Activated CD4-positive, alpha-beta T cell treated with anti-CD3 and anti-CD28 coated beads for 24 hours (primary cell): ENCODE data around the gene FBXO41.

Experiments used
- DNase-seq, 2 donors: peaks; one replicate each; pipeline ENCODE4 v3.0.0-alpha.2; 2020; ENCODE audit warnings: low read depth in 2 of 2

The FBXO41 gene

DNA sequence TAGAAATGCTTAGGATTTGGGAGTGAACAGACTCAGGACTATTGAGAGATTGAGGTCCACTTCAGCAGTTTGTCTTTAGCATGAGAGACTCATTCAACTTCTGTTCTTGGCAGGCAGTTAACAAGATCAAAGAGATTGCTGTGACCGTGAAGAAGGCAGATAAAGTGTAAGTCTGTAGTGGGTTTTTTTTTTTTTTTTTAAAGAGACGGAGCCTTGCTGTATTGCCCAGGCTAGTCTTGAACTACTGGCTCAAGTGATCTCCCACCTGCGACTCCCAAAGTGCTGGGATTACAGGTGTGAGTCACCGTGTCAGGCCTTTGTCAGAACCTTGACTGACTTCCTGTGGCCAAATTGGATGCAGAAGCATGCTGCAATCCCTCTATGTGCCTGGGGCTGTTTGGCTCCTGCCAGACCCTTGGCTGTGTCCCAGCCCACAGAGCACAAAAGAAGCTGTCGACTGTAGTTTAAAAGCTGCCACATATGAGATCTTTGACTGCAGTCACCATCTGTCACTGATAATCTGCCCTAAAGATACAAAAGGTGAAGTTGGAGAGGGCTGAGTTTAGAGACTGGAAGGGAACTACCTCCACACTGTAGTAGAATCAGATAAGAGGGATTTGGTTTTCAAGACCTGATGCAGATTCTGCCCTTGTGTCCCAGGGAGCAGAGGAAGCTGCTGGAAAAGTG is 40.3 kb downstream of the FBXO41 start:
- no peak for DNase-seq

GRCh38 chr2:73239776-73240175 is 44.5 kb downstream of the FBXO41 start:
- DNase-seq = no peak

- DNase-seq = no peak
Observed at GRCh38 chr2:73238976-73239375, 45.3 kb downstream of the FBXO41 start.

- DNase-seq = no peak
Observed at GRCh38 chr2:73238149-73238548, 46.1 kb downstream of the FBXO41 start.

DNA sequence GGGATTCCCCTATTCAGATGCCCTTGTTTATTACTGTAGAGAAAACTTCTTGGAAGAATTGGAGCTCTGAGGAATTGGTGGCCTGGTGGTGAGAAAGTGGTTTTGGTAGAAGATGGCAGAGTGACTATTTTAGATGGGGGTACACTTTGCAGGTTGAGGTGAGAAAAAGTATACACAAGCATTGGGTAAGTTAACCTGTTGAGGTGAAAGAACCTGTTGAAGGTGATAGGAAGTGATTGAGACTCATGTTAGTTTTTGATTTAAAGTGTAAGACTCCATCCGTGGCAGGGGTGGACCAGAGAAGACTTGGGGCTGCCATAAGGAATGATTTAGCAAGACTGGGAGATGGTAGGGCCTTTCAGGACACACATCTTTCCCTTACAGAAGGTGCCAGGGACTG is 47.1 kb downstream of the FBXO41 start:
- no peak for DNase-seq

DNA sequence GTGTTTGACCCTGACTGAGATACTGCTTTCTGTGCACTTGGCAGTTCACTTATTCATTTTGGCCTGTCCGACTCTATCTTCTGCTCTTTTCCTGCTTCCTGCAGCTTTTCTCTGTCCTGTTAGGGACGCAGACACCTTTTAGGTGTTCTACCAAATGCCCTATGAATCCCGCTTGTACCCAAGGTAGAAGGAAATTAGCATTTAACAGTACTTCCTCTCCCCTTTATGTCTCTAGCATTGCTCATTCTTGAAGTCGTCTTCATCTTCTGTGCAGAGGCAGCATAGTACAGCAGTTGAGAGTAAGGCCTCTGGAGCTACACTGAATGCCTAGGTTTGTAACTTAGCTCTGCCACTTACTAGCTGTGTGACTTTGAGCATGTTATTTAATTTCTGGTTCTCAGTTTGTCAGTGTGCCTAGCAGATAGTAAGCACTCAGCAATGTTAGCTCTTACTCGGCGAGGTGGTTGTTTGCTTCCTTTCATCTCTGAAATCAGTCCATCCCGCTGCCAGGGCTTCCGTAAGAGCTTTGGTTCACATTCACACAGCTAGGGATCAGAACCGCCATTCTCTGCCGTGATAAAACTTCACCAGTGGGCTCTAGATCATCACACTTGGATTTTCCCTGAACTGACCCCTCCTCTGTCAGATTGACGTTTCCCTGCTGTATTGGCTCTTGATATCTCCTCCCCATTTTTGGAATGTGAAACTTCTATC is 48.8 kb downstream of the FBXO41 start:
- DNase-seq = no peak

DNA sequence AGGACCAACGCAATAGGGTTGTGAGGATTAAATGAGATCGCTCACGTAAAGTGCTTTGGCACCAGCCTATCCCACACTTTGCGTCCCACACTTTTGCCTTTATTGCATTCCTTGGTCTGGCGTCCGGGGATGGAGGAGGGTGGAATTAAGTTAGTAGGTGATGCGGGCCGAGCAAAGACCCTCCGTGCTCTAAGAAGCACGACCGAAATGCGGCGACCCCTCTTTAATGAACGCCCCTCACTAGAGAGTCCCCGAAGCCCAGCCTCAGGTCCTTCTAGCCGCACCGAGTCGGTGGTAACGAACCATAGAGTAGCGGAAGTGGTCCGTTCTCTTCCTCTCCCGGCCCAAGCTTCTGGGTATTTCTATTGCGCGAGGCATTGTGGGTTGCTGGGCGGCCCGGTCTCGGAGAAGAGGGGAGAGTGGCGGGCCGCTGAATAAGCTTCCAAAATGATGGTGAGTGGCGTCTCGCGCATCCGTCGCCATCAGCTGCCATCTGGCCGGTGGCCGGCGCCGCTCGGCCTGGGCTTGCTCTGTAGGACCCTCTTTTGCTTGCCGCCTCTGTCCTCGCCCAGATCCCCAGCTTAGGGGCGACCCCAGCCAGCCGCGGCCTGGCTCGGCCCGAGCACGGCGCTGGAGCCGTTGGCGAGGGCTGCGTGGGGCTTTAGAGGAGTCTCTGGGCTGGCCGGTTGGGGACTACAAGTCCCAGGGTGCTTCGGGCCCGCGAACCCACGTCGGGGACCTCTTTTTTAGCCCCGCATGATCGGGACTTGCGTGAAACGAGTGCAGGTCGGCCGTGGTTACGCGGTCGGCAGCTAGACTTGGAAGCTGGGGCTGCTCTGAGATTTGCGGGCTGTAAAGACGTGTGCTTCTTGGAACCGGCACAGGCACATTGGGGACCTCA is 50.1 kb downstream of the FBXO41 start, which contains the start of gene CCT7:
Gene CCT7, plus strand, starts transcription at position 377 of the 901 bp plus-strand sequence. Its CDS starts 71 bp downstream, at position 448.
- DNase-seq = peak; percentile 66 to 74

DNA sequence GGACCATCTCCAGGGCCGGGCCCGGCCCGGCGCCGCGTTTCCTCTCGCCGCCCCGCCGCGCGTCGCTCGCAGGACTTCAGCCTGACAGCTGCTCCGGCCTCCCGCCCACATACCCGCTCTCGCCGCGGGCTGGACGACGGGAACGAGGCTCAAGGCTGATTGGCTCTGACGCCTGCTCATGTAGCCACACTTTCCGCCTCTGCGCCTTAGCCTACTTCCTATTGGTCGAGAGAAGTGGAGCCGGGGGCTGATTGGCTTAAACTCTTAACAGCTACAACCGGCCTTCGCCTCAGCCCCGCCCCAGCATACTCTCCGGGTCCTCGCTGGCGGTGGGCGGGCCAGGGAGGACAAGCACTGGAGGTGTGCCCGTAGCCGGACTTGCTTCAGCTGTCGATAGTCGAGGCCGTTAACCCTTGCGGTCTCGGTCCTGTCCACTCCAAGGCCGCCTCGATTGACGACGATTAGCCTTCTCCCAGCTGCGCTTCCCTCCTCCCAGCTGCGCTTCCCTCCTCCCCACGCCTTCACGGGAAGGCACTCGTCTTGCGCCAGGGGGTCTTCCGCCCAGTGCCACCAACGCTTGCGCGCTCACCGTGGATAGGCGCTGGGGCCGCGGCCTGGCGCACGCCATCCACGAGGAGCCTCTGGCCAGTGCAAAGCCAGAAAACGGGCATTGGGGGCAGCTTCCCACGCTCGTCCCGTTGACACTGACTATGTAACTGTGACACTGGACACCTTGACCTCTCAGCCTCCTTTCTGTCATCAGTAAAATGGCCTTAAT is 50.9 kb downstream of the FBXO41 start, which contains the start of gene PRADC1:
Gene PRADC1, minus strand, starts transcription at position 86 of the 778 bp plus-strand sequence. Its CDS starts 79 bp downstream, at position 7.
- DNase-seq = peak; percentile 85

GRCh38 chr2:73232403-73233153 is 51.7 kb downstream of the FBXO41 start:
- DNase-seq = no peak

DNA sequence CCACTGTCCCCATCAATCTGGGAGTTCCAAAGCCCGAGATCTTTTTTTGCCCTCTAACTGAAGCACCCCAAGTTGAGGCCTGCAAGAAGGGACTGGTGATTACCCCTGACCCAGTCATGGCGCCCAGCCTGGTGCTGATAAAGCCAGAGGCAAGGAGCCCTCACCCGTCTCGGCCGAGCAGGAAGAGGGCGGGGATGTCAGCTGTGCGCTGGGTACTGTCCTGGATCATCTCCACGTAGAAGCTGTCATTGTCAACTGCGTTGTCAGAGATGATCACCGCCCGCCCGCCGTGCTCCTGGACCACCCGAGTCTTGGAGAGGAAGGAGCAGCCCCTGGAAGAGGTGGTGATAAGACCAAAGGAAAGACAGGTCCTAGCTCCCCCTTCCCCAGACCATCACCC is 55.6 kb downstream of the FBXO41 start:
- no peak for DNase-seq

GRCh38 chr2:73227086-73227485 is 57.2 kb downstream of the FBXO41 start:
- DNase-seq = no peak

DNA sequence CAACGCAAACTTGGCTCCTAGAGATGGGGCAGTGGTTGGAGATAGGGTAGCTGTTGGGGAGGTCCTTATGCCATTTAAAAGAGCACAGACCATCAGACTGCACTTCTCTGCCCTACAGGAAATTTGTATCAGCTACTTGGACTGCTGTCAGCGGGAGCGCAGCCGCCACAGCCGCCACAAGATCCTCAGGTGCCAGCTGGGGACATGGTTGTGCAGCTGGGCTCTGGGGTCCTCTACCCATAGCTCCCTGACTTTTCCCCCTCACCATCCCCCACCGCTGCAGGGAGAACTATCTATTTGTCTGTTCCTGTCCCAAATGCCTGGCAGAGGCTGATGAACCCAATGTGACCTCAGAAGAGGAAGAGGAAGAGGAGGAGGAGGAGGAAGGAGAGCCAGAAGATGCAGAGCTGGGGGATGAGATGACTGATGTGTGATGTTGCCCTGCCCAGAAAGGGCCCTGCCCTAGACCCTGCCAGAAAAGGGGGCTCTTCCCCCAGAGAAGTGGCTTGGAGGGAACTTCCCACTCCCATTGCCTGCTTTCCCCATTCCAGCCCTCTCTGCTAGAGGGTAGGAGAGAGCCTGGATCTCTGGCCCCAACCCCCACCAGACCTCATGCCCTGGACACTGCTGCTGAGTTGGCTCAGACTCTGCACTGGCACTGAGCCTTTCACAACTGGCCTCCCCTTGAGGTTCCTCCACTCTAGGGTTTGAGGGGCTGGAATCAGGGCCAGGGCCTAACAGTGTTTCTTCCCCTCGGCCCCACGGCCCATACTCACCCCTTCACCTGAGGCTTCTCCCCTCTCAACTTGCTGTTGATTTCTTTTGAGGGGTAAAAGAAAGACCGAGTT is 58.5 kb downstream of the FBXO41 start:
- DNase-seq = no peak

DNA sequence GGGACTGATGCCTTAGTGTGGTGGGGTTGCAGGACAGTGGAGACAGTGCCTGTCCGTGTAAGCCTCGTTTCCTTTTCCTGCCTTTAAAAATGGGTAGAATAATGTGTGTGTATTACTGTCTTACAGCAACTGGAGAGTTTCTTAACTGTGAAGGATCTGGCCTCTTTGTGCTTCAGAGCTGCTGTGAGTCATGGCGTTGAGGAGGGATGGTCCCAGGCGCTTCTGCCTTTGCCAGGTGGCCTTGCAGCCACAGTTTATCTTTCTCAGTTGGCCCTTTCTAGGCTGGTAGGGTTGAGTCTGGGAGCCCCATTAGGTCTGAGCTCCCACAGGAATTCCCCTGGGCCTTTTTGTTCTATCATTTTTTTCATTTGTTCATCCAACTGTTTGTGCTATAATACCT is 60.5 kb downstream of the FBXO41 start:
- no peak for DNase-seq

DNA sequence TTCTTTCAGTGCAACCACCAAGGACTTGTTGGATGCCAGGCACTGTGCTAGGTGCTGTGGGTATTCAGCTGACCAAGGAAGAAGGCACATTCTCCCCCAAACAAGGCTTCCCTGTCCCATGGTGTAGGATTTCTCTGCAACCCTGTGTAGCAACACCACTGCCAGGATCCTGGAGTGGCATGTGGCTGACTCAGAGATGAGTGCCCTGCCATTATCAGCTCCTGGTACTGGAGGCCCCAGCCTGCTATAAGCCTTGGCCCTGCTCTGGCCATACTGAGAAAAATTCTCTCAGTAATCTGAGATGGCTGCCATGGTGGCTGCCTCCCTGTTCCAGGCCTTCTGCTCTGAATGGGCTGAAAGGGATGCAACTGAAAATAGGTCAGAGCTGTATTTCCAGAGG is 66.0 kb downstream of the FBXO41 start:
- DNase-seq = no peak

DNA sequence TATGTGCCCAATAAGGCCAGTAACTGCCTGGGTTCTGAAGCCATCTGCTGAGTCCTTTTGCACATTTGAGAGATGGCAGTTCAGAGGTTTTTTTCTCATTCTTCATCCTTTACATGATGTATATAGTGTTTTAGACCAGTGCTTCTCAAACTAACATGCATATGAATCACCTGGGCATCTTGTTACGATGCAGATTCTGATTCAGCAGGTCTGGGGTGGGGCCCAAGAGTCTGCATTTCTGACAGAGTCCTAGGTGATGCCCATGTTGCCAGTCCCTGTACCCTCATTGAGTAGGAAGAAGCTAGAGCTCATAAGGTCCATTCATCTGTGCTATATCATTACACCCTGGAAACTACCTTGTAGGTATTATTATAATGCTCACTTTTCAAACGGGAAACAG is 66.5 kb downstream of the FBXO41 start:
- no peak for DNase-seq

GRCh38 chr2:73217160-73217559 is 67.1 kb downstream of the FBXO41 start:
- no peak for DNase-seq

DNA sequence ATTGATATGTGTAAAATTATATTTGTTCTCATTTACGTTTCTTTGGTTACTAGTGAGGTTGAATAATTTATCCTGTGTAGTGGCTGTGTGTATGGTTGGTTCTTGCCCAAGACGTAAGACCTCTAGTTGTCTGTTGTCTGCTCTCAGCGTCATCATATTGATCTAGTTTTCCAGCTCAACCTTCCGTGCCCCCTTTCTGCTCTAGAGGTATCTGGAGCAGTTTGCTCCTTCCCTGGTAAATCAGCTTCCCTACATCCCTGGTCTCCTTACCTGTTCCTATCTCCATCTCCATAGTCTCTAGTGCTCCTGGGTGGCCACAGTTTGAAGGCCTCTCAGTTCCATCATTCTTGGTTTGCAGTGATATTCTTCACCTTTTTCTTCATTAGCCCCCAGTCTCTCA is 69.0 kb downstream of the FBXO41 start:
- no peak for DNase-seq

- peak; percentile 90 for DNase-seq
Observed at GRCh38 chr2:73214120-73215035, 69.9 kb downstream of the FBXO41 start, which contains the start of gene SMYD5. Gene SMYD5, plus strand, starts transcription at chr2:73214245. Its CDS starts 22 bp downstream, at chr2:73214267.
